Measurements from ENCODE around the gene ABLIM1. TPM values are rescaled to one million over a fixed set of nuclear protein-coding genes. Genes with fewer than 3 reads are reported as not detected.

Gene ABLIM1
- total RNA-seq, 4 donors from 2014 or later = 156 to 278 (median 213) TPM

DNA sequence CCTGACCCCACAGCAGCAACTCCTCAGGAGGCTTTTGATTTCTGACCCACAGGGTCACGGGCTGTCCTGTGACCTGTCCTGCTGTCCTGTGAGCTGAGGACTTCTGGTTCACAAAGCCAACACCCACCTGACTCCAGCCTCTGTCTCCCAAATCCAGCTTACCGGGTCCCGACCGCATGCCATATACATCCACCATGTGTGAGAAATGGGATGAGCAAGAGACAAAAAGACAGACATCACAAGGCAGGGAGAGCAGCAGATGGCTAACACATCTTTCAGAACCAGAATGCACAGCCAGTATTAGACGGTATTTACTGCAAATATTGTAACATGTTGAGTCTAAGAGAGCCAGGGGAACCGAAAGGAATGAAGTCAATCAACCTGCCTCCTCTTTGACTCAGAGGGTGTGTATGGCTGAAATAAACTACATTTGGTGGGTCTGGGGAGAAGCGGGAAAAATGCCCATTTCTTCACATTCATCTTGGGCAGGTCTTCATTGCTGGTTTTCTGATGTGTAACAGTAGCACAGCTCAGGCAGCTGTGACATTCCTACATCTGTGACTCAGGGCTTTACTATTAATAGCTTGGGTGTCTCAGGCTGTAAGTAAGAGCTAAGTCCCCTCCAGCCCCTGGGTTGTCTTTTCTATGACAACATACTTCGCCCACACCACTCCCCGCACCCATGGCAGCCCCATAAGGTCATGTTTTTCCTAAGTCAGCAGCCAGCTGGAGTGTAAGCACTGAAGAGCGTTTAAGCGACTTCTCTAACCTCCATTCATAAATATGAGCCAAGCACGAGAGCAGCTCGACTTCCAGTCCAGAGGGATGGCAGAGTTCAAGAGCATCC, 25.0 kb downstream of the ABLIM1 start:
- peak in 1 of 2 donors; percentile 73 for DNase-seq (ENCODE audit: low spot score in 2 of 2)
- peaks cover 50% of the 10 kb centered on the region for H3K4me1 ChIP-seq

GRCh38 chr10:114631666-114632417, 26.2 kb downstream of the ABLIM1 start:
- H3K4me3 ChIP-seq = peak overlapping the region; percentile 60
- H3K27me3 ChIP-seq = no peaks in the 10 kb centered on the region
- H3K36me3 ChIP-seq = no peaks in the 10 kb centered on the region
- peak in 1 of 3 donors; percentile 32 for TF ChIP-seq POLR2AphosphoS5 (IDR thresholded peaks at IDR 0.05)
- TF ChIP-seq, protein P1, sequence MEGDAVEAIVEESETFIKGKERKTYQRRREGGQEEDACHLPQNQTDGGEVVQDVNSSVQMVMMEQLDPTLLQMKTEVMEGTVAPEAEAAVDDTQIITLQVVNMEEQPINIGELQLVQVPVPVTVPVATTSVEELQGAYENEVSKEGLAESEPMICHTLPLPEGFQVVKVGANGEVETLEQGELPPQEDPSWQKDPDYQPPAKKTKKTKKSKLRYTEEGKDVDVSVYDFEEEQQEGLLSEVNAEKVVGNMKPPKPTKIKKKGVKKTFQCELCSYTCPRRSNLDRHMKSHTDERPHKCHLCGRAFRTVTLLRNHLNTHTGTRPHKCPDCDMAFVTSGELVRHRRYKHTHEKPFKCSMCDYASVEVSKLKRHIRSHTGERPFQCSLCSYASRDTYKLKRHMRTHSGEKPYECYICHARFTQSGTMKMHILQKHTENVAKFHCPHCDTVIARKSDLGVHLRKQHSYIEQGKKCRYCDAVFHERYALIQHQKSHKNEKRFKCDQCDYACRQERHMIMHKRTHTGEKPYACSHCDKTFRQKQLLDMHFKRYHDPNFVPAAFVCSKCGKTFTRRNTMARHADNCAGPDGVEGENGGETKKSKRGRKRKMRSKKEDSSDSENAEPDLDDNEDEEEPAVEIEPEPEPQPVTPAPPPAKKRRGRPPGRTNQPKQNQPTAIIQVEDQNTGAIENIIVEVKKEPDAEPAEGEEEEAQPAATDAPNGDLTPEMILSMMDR (IDR thresholded peaks at IDR 0.05) = no peak
- TF ChIP-seq EP300 (IDR thresholded peaks at IDR 0.05) = no peak
- peak in 1 of 2 donors; percentile 22 for TF ChIP-seq POLR2A (IDR thresholded peaks at IDR 0.05)
- H3K4me1 ChIP-seq = peaks cover 50% of the 10 kb centered on the region
- WGBS = under 1% methylated on average over 41 of the region's 53 CpGs
- H3K27ac ChIP-seq = peak overlapping the region; percentile 75
- H3K9me3 ChIP-seq = no peaks in the 10 kb centered on the region
- no peak for DNase-seq (ENCODE audit: low spot score in 2 of 2)

More for the DNA sequence above, 25.0 kb downstream of the ABLIM1 start:
- peak overlapping the region; percentile 60 for H3K4me3 ChIP-seq
- WGBS = 24% methylated on average over 13 of the region's 13 CpGs
- no peaks in the 10 kb centered on the region for H3K36me3 ChIP-seq
- no peak for TF ChIP-seq EP300 (IDR thresholded peaks at IDR 0.05)
- TF ChIP-seq POLR2AphosphoS5 (IDR thresholded peaks at IDR 0.05) = peak in 1 of 3 donors; percentile 29
- H3K27ac ChIP-seq = peak overlapping the region; percentile 75
- no peaks in the 10 kb centered on the region for H3K9me3 ChIP-seq
- no peaks in the 10 kb centered on the region for H3K27me3 ChIP-seq

DNA sequence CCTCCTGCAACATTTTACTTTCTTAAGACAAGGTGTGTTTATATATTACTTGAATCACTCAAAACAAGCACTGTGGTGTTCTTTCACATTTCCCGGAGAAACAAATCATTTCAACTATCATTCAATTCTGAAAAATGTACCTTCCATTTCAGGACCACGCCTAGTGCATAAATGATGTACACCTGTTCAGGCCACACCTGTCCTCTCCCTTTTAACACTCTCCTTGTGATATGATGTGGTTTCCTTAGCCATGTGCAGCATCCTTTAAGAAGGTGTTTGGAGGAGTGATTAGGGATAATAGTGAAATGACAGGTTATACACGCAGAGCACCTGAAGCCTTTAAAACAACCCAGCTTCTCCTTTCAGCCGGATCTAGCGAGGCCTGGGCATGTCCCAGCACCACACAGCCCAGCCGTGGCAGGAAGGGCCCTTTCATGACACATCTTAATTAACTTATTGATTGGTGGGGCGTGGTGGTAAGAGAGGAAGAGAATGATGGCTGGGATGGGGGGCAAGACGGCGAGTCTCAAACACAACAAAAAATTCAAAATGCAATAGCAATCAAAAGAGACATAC, 26.9 kb downstream of the ABLIM1 start:
- 25% methylated on average over 9 of the region's 9 CpGs for WGBS
- TF ChIP-seq, protein P1 (IDR thresholded peaks at IDR 0.05) = no peak
- TF ChIP-seq POLR2A (IDR thresholded peaks at IDR 0.05) = no peak
- TF ChIP-seq EP300 (IDR thresholded peaks at IDR 0.05) = no peak
- TF ChIP-seq POLR2AphosphoS5 (IDR thresholded peaks at IDR 0.05) = no peak
- H3K27me3 ChIP-seq = no peaks in the 10 kb centered on the region
- peak overlapping the region; percentile 75 for H3K27ac ChIP-seq
- DNase-seq (ENCODE audit: low spot score in 2 of 2) = no peak
- H3K36me3 ChIP-seq = no peaks in the 10 kb centered on the region
- peaks cover 57% of the 10 kb centered on the region for H3K4me1 ChIP-seq
- H3K4me3 ChIP-seq = peak overlapping the region; percentile 60
- no peaks in the 10 kb centered on the region for H3K9me3 ChIP-seq

GRCh38 chr10:114629824-114630730, 28.0 kb downstream of the ABLIM1 start:
- Histone ChIP-seq H3K27me3 (no peaks in the 10 kb centered on the region), H3K36me3 (no peaks in the 10 kb centered on the region), H3K4me1 (peaks cover 50% of the 10 kb centered on the region), H3K4me3 (no peak overlapping the region), H3K9me3 (no peaks in the 10 kb centered on the region), H3K27ac (no peak overlapping the region)
- DNase-seq (ENCODE audit: low spot score in 2 of 2) = no peak
- WGBS = 89% methylated on average over 4 of the region's 4 CpGs
- TF ChIP-seq POLR2AphosphoS5 (IDR thresholded peaks at IDR 0.05) (no peak), EP300 (IDR thresholded peaks at IDR 0.05) (no peak), POLR2A (IDR thresholded peaks at IDR 0.05) (no peak)
- TF ChIP-seq, protein P1 (IDR thresholded peaks at IDR 0.05) = no peak

Data from suprapubic skin (tissue), 4 donors.